Hematopoietic multipotent progenitor cell treated with erythropoietin and hydrocortisone succinate and interleukin-3 and kit ligand, for 17 days (in vitro differentiated cells): ENCODE results near the gene RCL1.
"Not testable (repeated sequence)": the region's sequence is repeated elsewhere in the genome, so short reads cannot be mapped to it uniquely, and the experiment has no call there.

Experiments used
- DNase-seq: peaks from one replicate; pipeline ENCODE4 v3.0.0-alpha.2; 2015; ENCODE audit warnings: low spot score

Gene RCL1

GRCh38 chr9:4886698-4887097 lies 94.0 kb downstream of the RCL1 start:
- no peak for DNase-seq

GRCh38 chr9:4887556-4887955 lies 94.8 kb downstream of the RCL1 start:
- DNase-seq, result no peak

- no peak for DNase-seq
Observed at GRCh38 chr9:4890242-4890641, 97.5 kb downstream of the RCL1 start.

- no peak for DNase-seq
Observed at GRCh38 chr9:4890929-4891328, 98.2 kb downstream of the RCL1 start.

GRCh38 chr9:4891674-4892073 lies 98.9 kb downstream of the RCL1 start:
- no peak for DNase-seq

- no peak for DNase-seq
Observed at GRCh38 chr9:4892501-4893194, 99.9 kb downstream of the RCL1 start.

GRCh38 chr9:4894076-4894475 lies 101.3 kb downstream of the RCL1 start:
- DNase-seq, result no peak

- DNase-seq, result not testable (repeated sequence)
Observed at GRCh38 chr9:4899853-4900252, 107.1 kb downstream of the RCL1 start.

GRCh38 chr9:4901401-4902134 lies 108.8 kb downstream of the RCL1 start:
- DNase-seq, result peak; percentile 47

GRCh38 chr9:4902135-4902475 lies 109.4 kb downstream of the RCL1 start:
- DNase-seq, result no peak

- no peak for DNase-seq
Observed at GRCh38 chr9:4904322-4905134, 111.8 kb downstream of the RCL1 start.

GRCh38 chr9:4905135-4905490 lies 112.4 kb downstream of the RCL1 start:
- no peak for DNase-seq
